DOHH2 (cell line): ENCODE results near the gene ZNF81.
"Not testable (repeated sequence)": the region's sequence is repeated elsewhere in the genome, so short reads cannot be mapped to it uniquely, and the experiment has no call there.

Experiments
- H3F3A ChIP-seq: fragments of 200-600 bp; sonication (generic), shearing (Covaris generic); 2 replicates; pipeline ENCODE4 v1.6.0; 2016; ENCODE audit warnings: antibody characterized with exemption, mild to moderate bottlenecking; ENCODE audit not compliant: control insufficient read depth, insufficient read depth
- H3K27ac ChIP-seq: fragments of 200-600 bp; sonication (generic); 2 replicates; pipeline ENCODE4 v1.5.1; 2014; ENCODE audit warnings: low read depth, mild to moderate bottlenecking, low read length, moderate library complexity
- H3K27me3 ChIP-seq: fragments of 200-600 bp; sonication (generic); 2 replicates; pipeline ENCODE4 v1.6.1; 2014; ENCODE audit warnings: mild to moderate bottlenecking, low read length, mixed read lengths; ENCODE audit not compliant: control insufficient read depth
- H3K36me3 ChIP-seq: fragments of 200-600 bp; sonication (generic); 2 replicates; pipeline ENCODE4 v1.6.1; 2014; ENCODE audit warnings: mild to moderate bottlenecking, low read length, moderate library complexity, mixed read lengths; ENCODE audit not compliant: control insufficient read depth
- H3K4me1 ChIP-seq: fragments of 200-600 bp; sonication (generic); 2 replicates; pipeline ENCODE4 v1.6.1; 2014; ENCODE audit warnings: mild to moderate bottlenecking, low read length, mixed read lengths; ENCODE audit not compliant: control insufficient read depth
- H3K4me2 ChIP-seq: fragments of 200-600 bp; sonication (generic); 2 replicates; pipeline ENCODE4 v1.6.0; 2014; ENCODE audit warnings: mild to moderate bottlenecking, low read length, moderate library complexity
- H3K4me3 ChIP-seq: fragments of 200-600 bp; sonication (generic); 2 replicates; pipeline ENCODE4 v1.5.1; 2014; ENCODE audit warnings: mild to moderate bottlenecking, low read length, mixed read lengths
- H3K79me2 ChIP-seq: fragments of 200-600 bp; sonication (generic); 2 replicates; pipeline ENCODE4 v1.6.1; 2014; ENCODE audit warnings: mild to moderate bottlenecking, low read length, mixed read lengths; ENCODE audit not compliant: control insufficient read depth
- H3K9me2 ChIP-seq: fragments of 200-600 bp; sonication (generic); replicated peaks from 2 replicates; pipeline ENCODE4 v1.6.1; 2014; ENCODE audit warnings: mild to moderate bottlenecking, low read length, mixed read lengths; ENCODE audit not compliant: control insufficient read depth
- H3K9me3 ChIP-seq: fragments of 200-600 bp; sonication (generic); 2 replicates; pipeline ENCODE4 v1.6.1; 2014; ENCODE audit warnings: antibody characterized with exemption, low read length, mixed read lengths; ENCODE audit not compliant: control insufficient read depth, insufficient read depth
- H4K20me1 ChIP-seq: fragments of 200-600 bp; sonication (generic); 2 replicates; pipeline ENCODE4 v1.6.0; 2014; ENCODE audit warnings: low read depth, mild to moderate bottlenecking, antibody characterized with exemption, low read length, moderate library complexity; ENCODE audit not compliant: control insufficient read depth, insufficient read depth
- EZH2phosphoT487 ChIP-seq: fragments of 200-600 bp; sonication (generic); IDR thresholded peaks from 2 replicates; pipeline ENCODE4 v1.6.1; 2017; ENCODE audit warnings: borderline replicate concordance, mild to moderate bottlenecking, antibody characterized with exemption, low read length, moderate library complexity, mixed read lengths
- TF ChIP-seq, protein P1 (sequence below): fragments of 200-600 bp; sonication (generic); IDR thresholded peaks from one replicate; pipeline ENCODE4 v1.5.1; 2014; ENCODE audit warnings: antibody characterized with exemption, mild to moderate bottlenecking, low read depth, low read length; ENCODE audit not compliant: poor library complexity, severe bottlenecking

Gene ZNF81

DNA sequence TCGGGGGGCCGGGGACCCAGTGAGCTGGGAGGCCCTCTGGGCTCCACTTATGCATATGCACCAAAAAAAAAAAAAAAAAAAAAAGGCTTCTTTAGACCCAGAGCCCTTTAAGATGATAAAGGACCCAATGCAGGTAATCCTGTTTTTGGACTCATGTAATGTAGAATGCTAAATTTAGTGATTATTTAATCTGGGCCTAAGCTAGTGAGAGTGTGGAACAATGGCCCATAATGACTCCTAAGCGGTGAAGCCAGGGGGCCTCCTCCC is 29.5 kb upstream of the ZNF81 start:
- H3K79me2 ChIP-seq, H4K20me1 ChIP-seq, H3K36me3 ChIP-seq, H3K9me2 ChIP-seq, H3F3A ChIP-seq, H3K4me2 ChIP-seq, H3K4me1 ChIP-seq, H3K4me3 ChIP-seq, H3K27me3 ChIP-seq, H3K9me3 ChIP-seq, H3K27ac ChIP-seq: not testable (repeated sequence)

DNA sequence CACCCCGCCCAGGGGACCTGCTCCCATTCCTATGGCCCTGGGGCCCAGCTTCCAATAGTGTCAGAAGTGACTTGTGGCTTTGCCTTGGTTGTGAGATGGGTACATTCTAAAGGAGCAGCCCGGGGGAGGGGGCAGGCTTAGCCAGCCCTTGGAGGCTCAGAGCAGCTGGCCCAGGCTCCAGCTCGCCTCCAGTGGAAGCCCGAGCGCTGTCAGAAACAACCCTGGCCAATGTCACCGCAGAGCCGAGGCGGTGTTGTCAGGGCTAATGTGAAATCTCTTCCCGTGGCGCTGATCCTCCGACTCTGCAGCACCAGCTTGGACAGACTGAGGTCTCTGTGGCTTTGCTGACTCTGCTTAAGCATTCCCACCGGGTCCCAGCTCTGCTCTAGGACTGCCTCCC is 29.2 kb upstream of the ZNF81 start:
- H3K27ac ChIP-seq: no peak overlapping the region
- no peaks in the 10 kb centered on the region for H3K79me2 ChIP-seq
- H3F3A ChIP-seq: no peaks in the 10 kb centered on the region
- no peak for TF ChIP-seq EZH2phosphoT487
- TF ChIP-seq, protein P1, sequence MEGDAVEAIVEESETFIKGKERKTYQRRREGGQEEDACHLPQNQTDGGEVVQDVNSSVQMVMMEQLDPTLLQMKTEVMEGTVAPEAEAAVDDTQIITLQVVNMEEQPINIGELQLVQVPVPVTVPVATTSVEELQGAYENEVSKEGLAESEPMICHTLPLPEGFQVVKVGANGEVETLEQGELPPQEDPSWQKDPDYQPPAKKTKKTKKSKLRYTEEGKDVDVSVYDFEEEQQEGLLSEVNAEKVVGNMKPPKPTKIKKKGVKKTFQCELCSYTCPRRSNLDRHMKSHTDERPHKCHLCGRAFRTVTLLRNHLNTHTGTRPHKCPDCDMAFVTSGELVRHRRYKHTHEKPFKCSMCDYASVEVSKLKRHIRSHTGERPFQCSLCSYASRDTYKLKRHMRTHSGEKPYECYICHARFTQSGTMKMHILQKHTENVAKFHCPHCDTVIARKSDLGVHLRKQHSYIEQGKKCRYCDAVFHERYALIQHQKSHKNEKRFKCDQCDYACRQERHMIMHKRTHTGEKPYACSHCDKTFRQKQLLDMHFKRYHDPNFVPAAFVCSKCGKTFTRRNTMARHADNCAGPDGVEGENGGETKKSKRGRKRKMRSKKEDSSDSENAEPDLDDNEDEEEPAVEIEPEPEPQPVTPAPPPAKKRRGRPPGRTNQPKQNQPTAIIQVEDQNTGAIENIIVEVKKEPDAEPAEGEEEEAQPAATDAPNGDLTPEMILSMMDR: no peak
- H4K20me1 ChIP-seq: no peaks in the 10 kb centered on the region
- H3K4me1 ChIP-seq: no peaks in the 10 kb centered on the region
- H3K4me3 ChIP-seq: no peak overlapping the region
- no peak overlapping the region for H3K4me2 ChIP-seq
- H3K36me3 ChIP-seq: no peaks in the 10 kb centered on the region
- no peaks in the 10 kb centered on the region for H3K27me3 ChIP-seq
- H3K9me3 ChIP-seq: no peaks in the 10 kb centered on the region
- no peaks in the 10 kb centered on the region for H3K9me2 ChIP-seq

DNA sequence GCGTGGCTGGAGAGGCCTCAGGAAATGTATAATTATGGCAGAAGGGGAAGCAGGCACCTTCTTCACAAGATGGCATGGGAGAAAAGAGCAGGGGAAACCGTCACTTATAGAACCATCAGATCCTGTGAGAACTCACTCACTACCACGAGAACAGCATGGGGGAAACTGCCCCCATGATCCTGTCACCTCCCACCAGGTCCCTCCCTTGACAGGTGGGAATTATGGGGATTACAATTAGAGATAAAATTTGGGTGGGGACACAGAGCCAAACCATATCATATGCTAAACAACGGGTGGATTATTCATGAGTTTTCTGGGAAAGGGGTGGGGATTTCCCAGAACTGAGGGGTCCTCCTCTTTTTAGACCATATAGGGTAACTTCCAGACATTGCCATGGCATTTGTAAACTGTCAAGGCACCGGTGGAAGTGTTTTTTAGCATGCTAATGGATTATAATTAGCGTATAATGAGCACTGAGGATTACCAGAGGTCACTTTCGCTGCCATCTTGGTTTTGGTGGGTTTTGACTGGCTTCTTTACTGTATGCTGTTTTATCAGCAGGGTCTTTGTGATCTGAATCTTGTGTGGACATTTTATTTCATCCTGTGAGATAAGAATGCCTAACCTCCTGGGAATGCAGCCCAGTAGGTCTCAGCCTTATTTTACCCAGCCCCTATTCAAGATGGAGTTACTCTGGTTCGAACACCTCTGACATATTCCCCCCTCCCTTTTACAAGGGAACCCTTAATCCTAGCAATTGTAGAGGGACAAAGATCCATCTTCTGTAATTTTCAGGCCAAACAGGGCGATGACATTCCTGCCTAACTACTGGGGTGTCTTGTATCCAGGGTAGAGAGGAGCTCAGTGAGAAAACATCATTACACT is 27.6 kb upstream of the ZNF81 start:
- Histone ChIP-seq H3K4me2 (no peak overlapping the region), H3K9me3 (no peaks in the 10 kb centered on the region), H3K9me2 (no peaks in the 10 kb centered on the region), H4K20me1 (no peaks in the 10 kb centered on the region), H3K36me3 (no peaks in the 10 kb centered on the region), H3K4me3 (no peak overlapping the region), H3K27me3 (no peaks in the 10 kb centered on the region), H3K4me1 (no peaks in the 10 kb centered on the region), H3F3A (no peaks in the 10 kb centered on the region), H3K27ac (no peak overlapping the region), H3K79me2 (no peaks in the 10 kb centered on the region)
- TF ChIP-seq EZH2phosphoT487: no peak
- TF ChIP-seq, protein P1: no peak

DNA sequence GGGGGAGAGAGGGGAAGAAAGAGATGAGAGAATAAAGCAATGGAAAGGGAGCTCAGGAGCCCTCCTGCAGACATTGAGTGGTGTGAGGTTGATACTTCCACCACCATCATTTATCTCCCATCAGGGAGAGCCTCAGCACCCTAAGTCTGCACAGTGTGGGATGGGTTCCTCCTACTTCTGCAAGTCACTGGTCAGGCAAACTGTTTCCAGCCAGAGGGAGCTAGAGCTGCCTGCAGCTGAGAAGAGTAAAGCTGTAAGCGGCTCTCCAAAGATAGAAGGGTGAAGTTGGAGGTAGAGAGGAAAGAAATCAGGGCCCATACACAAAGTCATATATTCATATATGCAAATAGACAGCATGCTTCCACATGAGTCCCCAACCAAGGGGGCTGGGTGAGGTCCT is 21.9 kb upstream of the ZNF81 start:
- Histone ChIP-seq H3K9me3 (no peaks in the 10 kb centered on the region), H4K20me1 (no peaks in the 10 kb centered on the region), H3K4me1 (no peaks in the 10 kb centered on the region), H3F3A (no peaks in the 10 kb centered on the region), H3K79me2 (no peaks in the 10 kb centered on the region), H3K27me3 (no peaks in the 10 kb centered on the region), H3K4me2 (no peak overlapping the region), H3K36me3 (no peaks in the 10 kb centered on the region), H3K4me3 (no peak overlapping the region), H3K9me2 (no peaks in the 10 kb centered on the region), H3K27ac (no peak overlapping the region)
- TF ChIP-seq, protein P1: no peak
- no peak for TF ChIP-seq EZH2phosphoT487
